Body of pancreas (tissue), 4 donors: ENCODE results near the gene KIF5B. TPM values are rescaled to one million over a fixed set of nuclear protein-coding genes. Genes with fewer than 3 reads are reported as not detected.
"Not testable (repeated sequence)": the region's sequence is repeated elsewhere in the genome, so short reads cannot be mapped to it uniquely, and the experiment has no call there.

Source experiments
- ATAC-seq: fragments of 150-250 bp; one replicate; pipeline ENCODE4 v1.9.1; 2016
- DNase-seq, 4 donors: peaks; one replicate each; pipeline ENCODE4 v3.0.0-alpha.2; 2019
- H3K27ac ChIP-seq, 4 donors: fragments of 200-600 bp; sonication (generic); 1 replicate in 3 of 4; 2 replicates in 1 of 4; pipeline versions ENCODE4 v1.5.1 to v1.6.1; 2016 to 2019; ENCODE audit warnings: mild to moderate bottlenecking in 1 of 4, mixed read lengths in 1 of 4, moderate library complexity in 1 of 4
- H3K27me3 ChIP-seq, 2 donors: fragments of 200-600 bp; sonication (generic); one replicate each; pipeline ENCODE4 v1.6.0; 2016; ENCODE audit warnings: mild to moderate bottlenecking in 1 of 2
- H3K36me3 ChIP-seq, 2 donors: fragments of 200-600 bp; sonication (generic); replicated peaks in 1 of 2; 2 replicates each; pipeline ENCODE4 v1.5.1; 2016; ENCODE audit warnings: low read depth in 2 of 2; ENCODE audit not compliant: insufficient read depth in 1 of 2
- H3K4me1 ChIP-seq: fragments of 200-600 bp; sonication (generic); one replicate; pipeline ENCODE4 v1.6.0; 2016
- H3K4me3 ChIP-seq, 2 donors: fragments of 200-600 bp; sonication (generic); 1 replicate in 1 of 2; 2 replicates in 1 of 2; pipeline ENCODE4 v1.5.1; 2016 to 2019
- H3K9me3 ChIP-seq, 3 donors: fragments of 200-600 bp; sonication (generic); 1 replicate in 2 of 3; 2 replicates in 1 of 3; pipeline ENCODE4 v1.5.1; 2016
- POLR2A ChIP-seq, 3 donors: fragments of 450-650 bp; IDR thresholded peaks; one replicate each; pipeline ENCODE4 v1.6.1; 2016; ENCODE audit warnings: antibody characterized with exemption in 3 of 3, mild to moderate bottlenecking in 2 of 3
- WGBS, 2 donors: methylation state at CpG; one replicate each; pipeline ENCODE4 v1.1.5; 2017; 5-methylcytosine and 5-hydroxymethylcytosine counted together
- intact Hi-C: fragments of 100-400 bp; cut with DNase I; formaldehyde crosslinking; loops from one replicate; pipeline ENCODE4 v1.15.1; 2023
- total RNA-seq, 2 donors: library from RNA; depleted of rRNA; stranded (reverse); fragments of >200 nt; gene quantifications; one replicate each; pipeline ENCODE4 v1.1.0, GENCODE V29; 2016
- TF ChIP-seq, protein P1 (sequence below), 7 experiments: fragments of 450-650 bp in 4 of 7; fragments of 200-600 bp in 3 of 7; sonication (generic) in 3 of 7; IDR thresholded peaks; one replicate each; pipeline ENCODE4 v1.5.1; 2016 to 2019; ENCODE audit warnings: antibody characterized with exemption in 7 of 7

Gene KIF5B
- total RNA-seq, 2 donors from 2014 or later: 53.7 to 59.9 TPM

DNA sequence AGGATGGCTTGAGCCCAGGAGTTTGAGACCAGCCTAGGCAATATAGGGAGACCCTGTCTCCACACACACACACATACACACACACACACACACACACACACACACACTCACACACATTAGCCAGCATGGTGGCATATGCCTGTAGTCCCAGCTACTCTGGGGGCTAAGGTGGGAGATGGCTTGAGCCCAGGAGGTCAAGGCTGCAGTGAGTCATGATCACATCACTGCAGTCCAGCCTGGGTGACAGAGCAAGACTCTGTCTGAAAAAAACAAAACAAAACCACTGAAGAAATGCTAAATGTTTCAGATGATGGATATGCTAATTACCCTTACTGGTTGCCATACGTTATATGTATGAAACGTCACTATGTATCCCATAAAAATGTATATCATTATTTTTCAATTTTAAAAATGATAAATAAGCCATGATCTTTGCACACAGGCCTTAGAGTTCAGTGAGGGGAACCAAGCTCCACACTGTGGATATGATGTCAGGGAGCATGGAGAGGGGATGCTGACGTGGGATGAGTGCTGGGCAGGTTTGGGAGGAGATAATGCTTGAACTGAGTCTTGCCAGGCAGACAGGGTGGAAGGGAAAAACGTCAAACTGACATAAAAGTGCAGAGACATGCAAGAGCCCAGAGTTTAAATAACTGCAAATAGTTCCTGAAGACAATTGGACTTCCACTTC is 81.6 kb downstream of the KIF5B start:
- no peaks in the 10 kb centered on the region for H3K27me3 ChIP-seq
- H3K36me3 ChIP-seq: no peaks in the 10 kb centered on the region
- H3K4me1 ChIP-seq: peaks cover 5% of the 10 kb centered on the region
- no peak overlapping the region for H3K4me3 ChIP-seq
- WGBS, 2 donors: 72 to 79% methylated on average over 4 of the region's 4 CpGs
- H3K9me3 ChIP-seq: no peaks in the 10 kb centered on the region
- TF ChIP-seq POLR2A (IDR thresholded peaks at IDR 0.05): no peak
- TF ChIP-seq, protein P1, sequence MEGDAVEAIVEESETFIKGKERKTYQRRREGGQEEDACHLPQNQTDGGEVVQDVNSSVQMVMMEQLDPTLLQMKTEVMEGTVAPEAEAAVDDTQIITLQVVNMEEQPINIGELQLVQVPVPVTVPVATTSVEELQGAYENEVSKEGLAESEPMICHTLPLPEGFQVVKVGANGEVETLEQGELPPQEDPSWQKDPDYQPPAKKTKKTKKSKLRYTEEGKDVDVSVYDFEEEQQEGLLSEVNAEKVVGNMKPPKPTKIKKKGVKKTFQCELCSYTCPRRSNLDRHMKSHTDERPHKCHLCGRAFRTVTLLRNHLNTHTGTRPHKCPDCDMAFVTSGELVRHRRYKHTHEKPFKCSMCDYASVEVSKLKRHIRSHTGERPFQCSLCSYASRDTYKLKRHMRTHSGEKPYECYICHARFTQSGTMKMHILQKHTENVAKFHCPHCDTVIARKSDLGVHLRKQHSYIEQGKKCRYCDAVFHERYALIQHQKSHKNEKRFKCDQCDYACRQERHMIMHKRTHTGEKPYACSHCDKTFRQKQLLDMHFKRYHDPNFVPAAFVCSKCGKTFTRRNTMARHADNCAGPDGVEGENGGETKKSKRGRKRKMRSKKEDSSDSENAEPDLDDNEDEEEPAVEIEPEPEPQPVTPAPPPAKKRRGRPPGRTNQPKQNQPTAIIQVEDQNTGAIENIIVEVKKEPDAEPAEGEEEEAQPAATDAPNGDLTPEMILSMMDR (IDR thresholded peaks at IDR 0.05): no peak
- DNase-seq (no peak), ATAC-seq (no peak)
- intact Hi-C loops: no loop called here
- H3K27ac ChIP-seq: no peak overlapping the region

DNA sequence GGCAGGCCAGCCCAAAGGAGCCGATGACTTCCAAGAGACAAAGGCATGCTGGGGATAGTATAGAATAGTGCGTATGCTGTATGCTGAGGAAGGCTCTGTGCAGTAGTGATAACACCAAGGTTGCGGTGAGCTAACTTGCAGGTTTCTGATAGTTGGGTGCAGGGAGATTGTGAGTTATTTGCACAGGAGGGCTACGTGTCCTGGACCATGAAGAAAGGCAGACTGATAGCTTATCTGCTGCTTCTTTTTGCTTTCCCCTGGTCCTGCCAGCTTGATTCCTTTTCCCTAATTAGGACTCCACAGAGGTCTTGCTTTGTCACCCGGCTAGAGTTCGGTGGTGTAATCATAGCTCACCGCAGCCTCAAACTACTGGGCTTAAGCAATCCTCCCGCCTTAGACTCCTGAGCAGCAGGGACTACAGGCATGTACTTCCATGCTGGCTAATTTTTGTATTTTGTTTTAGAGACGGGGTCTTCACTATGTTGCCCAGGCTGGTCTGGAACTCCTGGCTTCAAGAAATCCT is 83.6 kb downstream of the KIF5B start:
- peak in 1 of 4 donors; percentile 22 for DNase-seq
- Histone ChIP-seq H3K27ac (no peak overlapping the region), H3K4me3 (no peak overlapping the region), H3K27me3 (no peaks in the 10 kb centered on the region), H3K9me3 (no peaks in the 10 kb centered on the region), H3K4me1 (peaks cover 5% of the 10 kb centered on the region), H3K36me3 (no peaks in the 10 kb centered on the region)
- TF ChIP-seq POLR2A (IDR thresholded peaks at IDR 0.05): no peak
- ATAC-seq: no peak
- WGBS, 2 donors: 52 to 72% methylated on average over 9 of the region's 9 CpGs
- intact Hi-C loops: no loop called here

DNA sequence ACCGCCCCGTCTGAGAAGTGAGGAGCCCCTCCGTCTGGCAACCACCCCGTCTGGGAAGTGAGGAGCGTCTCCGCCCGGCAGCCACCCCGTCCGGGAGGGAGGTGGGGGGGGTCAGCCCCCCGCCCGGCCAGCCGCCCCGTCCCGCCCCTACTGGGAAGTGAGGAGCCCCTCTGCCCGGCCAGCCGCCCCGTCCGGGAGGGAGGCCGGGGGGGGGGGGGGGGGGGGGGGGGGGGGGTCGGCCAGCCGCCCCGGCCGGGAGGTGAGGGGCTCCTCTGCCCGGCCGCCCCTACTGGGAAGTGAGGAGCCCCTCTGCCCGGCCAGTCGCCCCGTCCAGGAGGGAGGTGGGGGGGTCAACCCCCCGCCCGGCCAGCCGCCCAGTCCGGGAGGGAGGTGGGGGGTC is 86.4 kb downstream of the KIF5B start:
- H3K4me3 ChIP-seq, H3K36me3 ChIP-seq, H3K27me3 ChIP-seq, DNase-seq, intact Hi-C loops, ATAC-seq, H3K4me1 ChIP-seq, H3K27ac ChIP-seq, H3K9me3 ChIP-seq: not testable (repeated sequence)
- WGBS, 2 donors: no CpG with 5 or more reads among the region's 32 CpGs

DNA sequence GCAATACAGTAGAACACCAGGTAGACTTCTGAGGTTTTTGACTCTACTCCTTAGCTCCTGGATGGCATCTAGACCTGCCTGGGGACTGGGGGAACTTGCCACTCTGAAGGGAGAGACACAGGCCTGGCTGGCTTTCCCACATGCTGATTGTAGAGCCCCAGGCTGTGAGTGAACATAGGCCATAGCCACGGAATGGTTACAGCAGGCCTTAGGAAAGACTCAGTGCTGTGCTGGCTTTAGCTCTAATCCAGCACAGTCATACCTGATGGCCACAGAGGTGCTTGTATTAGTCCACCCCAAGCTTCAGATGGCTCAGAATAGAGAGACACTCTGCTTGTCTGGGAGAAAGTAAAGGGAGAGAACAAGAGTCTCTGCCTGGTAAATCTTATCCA is 92.6 kb downstream of the KIF5B start:
- no peak overlapping the region for H3K27ac ChIP-seq
- DNase-seq: no peak
- TF ChIP-seq, protein P1 (IDR thresholded peaks at IDR 0.05): no peak
- no peak for TF ChIP-seq POLR2A (IDR thresholded peaks at IDR 0.05)
- WGBS, 2 donors: 88% methylated on average over 1 of the region's 1 CpG; no CpG with 5 or more reads in 1 of the 2 donors
- H3K4me3 ChIP-seq: no peak overlapping the region
- no peaks in the 10 kb centered on the region for H3K9me3 ChIP-seq
- intact Hi-C loops: no loop called here
- H3K4me1 ChIP-seq: peaks cover 32% of the 10 kb centered on the region
- ATAC-seq: no peak
- no peaks in the 10 kb centered on the region for H3K27me3 ChIP-seq
- H3K36me3 ChIP-seq: no peaks in the 10 kb centered on the region

DNA sequence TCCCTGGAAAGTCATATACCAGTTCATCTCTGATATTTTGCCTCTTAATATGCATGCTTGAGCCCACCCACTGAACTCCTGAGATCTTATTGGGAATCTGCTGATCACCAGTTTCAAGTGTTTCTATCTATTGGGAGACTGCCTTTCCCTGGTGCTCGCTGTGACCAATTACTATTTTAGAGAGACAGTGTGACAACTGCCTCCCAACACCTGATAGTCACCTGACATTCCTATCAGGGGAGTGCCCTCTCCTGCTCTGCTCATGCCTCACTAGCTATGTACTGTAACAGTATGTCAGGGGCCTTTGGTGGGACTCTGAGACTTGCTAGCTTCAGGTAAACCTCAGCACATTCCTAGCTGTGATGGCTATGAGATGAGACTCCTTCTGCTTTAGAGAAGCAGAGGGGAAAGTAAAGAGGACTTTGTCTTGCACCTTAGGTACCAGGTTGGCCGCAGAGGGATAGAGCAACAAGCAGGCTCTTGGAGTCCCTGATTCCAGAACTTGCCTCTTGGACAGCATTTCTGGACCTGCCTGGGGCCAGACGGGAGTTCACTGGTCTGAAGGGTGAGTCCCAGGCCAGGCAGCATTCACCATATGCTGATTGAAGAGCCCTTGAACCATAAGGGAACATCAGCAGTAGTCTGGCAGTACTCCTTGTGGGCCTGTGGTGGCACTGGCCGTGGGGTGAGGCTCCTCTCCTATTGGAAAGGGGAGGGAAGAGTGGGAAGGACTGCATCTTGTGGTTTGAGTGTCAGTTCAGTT is 93.2 kb downstream of the KIF5B start:
- Histone ChIP-seq H3K27me3 (no peaks in the 10 kb centered on the region), H3K4me1 (peaks cover 32% of the 10 kb centered on the region), H3K4me3 (no peak overlapping the region), H3K9me3 (no peaks in the 10 kb centered on the region), H3K27ac (no peak overlapping the region), H3K36me3 (no peaks in the 10 kb centered on the region)
- TF ChIP-seq POLR2A (IDR thresholded peaks at IDR 0.05): no peak
- TF ChIP-seq, protein P1 (IDR thresholded peaks at IDR 0.05): no peak
- ATAC-seq (no peak), DNase-seq (no peak)
- 87 to 96% methylated on average over 3 to 4 of the region's 4 CpGs for WGBS, 2 donors
- intact Hi-C loops: no loop called here
